NCI-H1092 treated with DMSO at 0.1 percent for 48 hours (cell line): ENCODE data around the gene SLC4A4.

ENCODE experiments used
- DNase-seq: peaks from one replicate; lab custom pipeline; 2025; lab: John Stamatoyannopoulos, UW

Gene SLC4A4

GRCh38 chr4:71602289-71602900 lies 263.6 kb downstream of the SLC4A4 start:
- no peak for DNase-seq

- DNase-seq = no peak
These were observed 266.0 kb downstream of the SLC4A4 start for GRCh38 chr4:71604785-71605184.

- DNase-seq = no peak
These were observed 268.3 kb downstream of the SLC4A4 start for GRCh38 chr4:71607109-71607508.

- DNase-seq = no peak
These were observed 269.2 kb downstream of the SLC4A4 start for GRCh38 chr4:71607780-71608677.

GRCh38 chr4:71608678-71609071 lies 269.9 kb downstream of the SLC4A4 start:
- DNase-seq = no peak

GRCh38 chr4:71609167-71609566 lies 270.3 kb downstream of the SLC4A4 start:
- no peak for DNase-seq

GRCh38 chr4:71609651-71610050 lies 270.8 kb downstream of the SLC4A4 start:
- DNase-seq = no peak

GRCh38 chr4:71614621-71615020 lies 275.8 kb downstream of the SLC4A4 start:
- no peak for DNase-seq

GRCh38 chr4:71616168-71616811 lies 277.5 kb downstream of the SLC4A4 start:
- DNase-seq = no peak
